ENCODE measurements around the gene TRIM5. TPM values are rescaled to one million over a fixed set of nuclear protein-coding genes. Genes with fewer than 3 reads are reported as not detected.

Gene TRIM5
- total and polyA plus RNA-seq, 2 experiments from 2014 or later = 20.8 to 21.0 TPM

- Histone ChIP-seq H4K20me1 (replicated peaks; ENCODE audit: insufficient read depth) (no peaks in the 10 kb centered on the region), H2AFZ (no peak overlapping the region), H3K27me3 (ENCODE audit: insufficient read depth) (no peaks in the 10 kb centered on the region), H3K4me1 (ENCODE audit: insufficient read depth) (peaks cover 11% of the 10 kb centered on the region), H3K4me2 (no peak overlapping the region), H3F3A (replicated peaks; ENCODE audit: low read depth) (no peaks in the 10 kb centered on the region), H3K27ac (ENCODE audit: low read depth) (no peak overlapping the region), H3K9me2 (ENCODE audit: insufficient read depth) (no peaks in the 10 kb centered on the region), H3K79me2 (replicated peaks; ENCODE audit: insufficient read depth) (no peaks in the 10 kb centered on the region), H3K36me3 (ENCODE audit: insufficient read depth) (no peaks in the 10 kb centered on the region), H3K4me3 (no peak overlapping the region)
- Mint-ChIP-seq H3K4me1 (peaks cover 20% of the 10 kb centered on the region), H3K27ac (no peak overlapping the region), H3K9me3 (no peaks in the 10 kb centered on the region), H3K27me3 (ENCODE audit: insufficient read depth, low read depth, poor library complexity) (no peaks in the 10 kb centered on the region), H3K4me3 (no peak overlapping the region), H3K36me3 (ENCODE audit: low read depth) (no peaks in the 10 kb centered on the region)
- DNase-seq (ENCODE audit: low spot score) = no peak
- no peak for TF ChIP-seq CTCF (conservative IDR thresholded peaks at IDR 0.05; ENCODE audit: low read depth in 2 of 2)
- TF ChIP-seq CREB1 (CRISPR knock-in tag; IDR thresholded peaks at IDR 0.05; ENCODE audit: low read depth) = no peak
- TF ChIP-seq EZH2 (IDR thresholded peaks at IDR 0.05; ENCODE audit: low read depth, unreplicated experiment) = no peak
- no peak for TF ChIP-seq ZNF462 (CRISPR knock-in tag; IDR thresholded peaks at IDR 0.05)
- no peak for TF ChIP-seq ETS1 (IDR thresholded peaks at IDR 0.05)
- TF ChIP-seq ZNF331 (CRISPR knock-in tag; IDR thresholded peaks at IDR 0.05; ENCODE audit: low read depth) = no peak
- no peak for TF ChIP-seq REST (IDR thresholded peaks at IDR 0.05; ENCODE audit: unreplicated experiment)
- TF ChIP-seq NANOG (IDR thresholded peaks at IDR 0.05; ENCODE audit: borderline replicate concordance) = no peak
- no peak for TF ChIP-seq STAT1 (IDR thresholded peaks at IDR 0.05; ENCODE audit: unreplicated experiment)
- no peak for TF ChIP-seq JUNB (IDR thresholded peaks at IDR 0.05; ENCODE audit: unreplicated experiment)
- no peak for TF ChIP-seq POLR2AphosphoS5 (IDR thresholded peaks at IDR 0.05; ENCODE audit: low read depth)
- no peak for TF ChIP-seq ZNF114 (CRISPR knock-in tag; IDR thresholded peaks at IDR 0.05)
- TF ChIP-seq EZH2phosphoT487 (IDR thresholded peaks at IDR 0.05; ENCODE audit: unreplicated experiment) = no peak
- no peak for ATAC-seq
Observed at GRCh38 chr11:5618807-5619206, 66.1 kb downstream of the TRIM5 start.
